NCI-H1436 (cell line): ENCODE measurements around the gene PCDH1.
"Not testable (repeated sequence)": the region's sequence is repeated elsewhere in the genome, so short reads cannot be mapped to it uniquely, and the experiment has no call there.

Source experiments
- DNase-seq: peaks from one replicate; lab custom pipeline; 2025; lab: John Stamatoyannopoulos, UW

The PCDH1 gene

DNA sequence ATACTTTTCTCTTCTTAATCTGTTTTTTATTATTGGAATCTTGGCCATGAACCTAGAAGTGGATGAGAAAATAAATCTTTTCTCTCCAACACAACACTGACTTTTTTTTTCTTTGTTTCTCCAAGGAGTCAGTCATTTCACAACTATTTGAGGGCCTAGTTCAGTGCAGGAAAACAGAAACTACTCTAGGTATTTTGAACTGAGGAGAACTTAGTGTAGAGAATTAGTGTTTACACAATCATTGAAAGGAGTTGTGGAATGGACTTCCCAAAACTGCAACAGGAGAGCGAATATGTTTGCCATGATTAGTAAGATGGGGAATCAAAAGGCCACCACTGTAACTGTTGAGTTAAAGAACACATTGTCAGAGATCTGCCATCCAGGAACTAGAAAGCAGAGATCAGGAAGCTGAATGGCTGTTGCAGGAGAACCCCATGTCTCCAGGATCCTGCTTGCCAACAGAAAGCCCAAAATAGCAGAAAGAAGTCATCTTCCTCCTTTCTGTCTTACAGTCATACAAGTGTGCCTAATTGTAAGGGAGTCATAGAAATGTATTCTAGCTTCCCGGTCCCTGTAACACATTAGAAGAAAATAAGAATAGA lies 20.3 kb upstream of the PCDH1 start:
- DNase-seq: no peak

DNA sequence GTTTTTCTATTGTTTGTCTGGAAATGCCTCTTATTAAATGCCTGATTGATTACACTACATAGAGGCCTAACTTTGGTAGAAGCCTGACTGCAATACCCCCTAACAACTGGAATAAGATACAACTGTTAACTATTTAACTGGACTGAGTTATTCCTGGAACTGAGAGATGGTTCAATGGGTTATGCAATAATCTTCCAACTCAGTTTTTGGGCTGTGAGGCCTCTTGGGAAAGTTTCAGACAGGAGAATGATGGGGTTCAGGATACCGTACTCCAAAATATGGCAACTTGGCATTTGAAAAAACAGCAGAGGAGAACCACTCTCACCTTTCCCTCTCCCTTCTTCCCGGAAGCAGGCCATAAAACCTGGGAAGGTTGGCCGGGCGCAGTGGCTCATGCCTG lies 19.2 kb upstream of the PCDH1 start:
- no peak for DNase-seq

DNA sequence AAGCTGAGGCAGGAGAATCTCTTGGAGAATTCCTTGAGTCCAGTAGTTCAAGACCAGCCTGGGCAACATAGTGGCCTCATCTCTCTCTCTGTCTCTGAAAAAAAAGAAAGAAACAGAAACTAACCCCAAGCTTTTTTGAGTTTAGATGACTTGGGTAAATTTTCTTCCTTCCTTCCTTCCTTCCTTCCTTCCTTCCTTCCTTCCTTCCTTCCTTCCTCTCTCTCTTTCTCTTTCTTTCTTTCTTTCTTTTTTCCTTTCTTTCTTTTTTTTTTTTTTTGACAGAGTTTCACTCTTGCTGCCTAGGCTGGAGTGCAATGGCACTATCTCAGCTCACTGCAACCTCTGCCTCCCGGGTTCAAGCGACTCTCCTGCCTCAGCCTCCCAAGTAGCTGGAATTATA lies 12.2 kb upstream of the PCDH1 start:
- DNase-seq: not testable (repeated sequence)

DNA sequence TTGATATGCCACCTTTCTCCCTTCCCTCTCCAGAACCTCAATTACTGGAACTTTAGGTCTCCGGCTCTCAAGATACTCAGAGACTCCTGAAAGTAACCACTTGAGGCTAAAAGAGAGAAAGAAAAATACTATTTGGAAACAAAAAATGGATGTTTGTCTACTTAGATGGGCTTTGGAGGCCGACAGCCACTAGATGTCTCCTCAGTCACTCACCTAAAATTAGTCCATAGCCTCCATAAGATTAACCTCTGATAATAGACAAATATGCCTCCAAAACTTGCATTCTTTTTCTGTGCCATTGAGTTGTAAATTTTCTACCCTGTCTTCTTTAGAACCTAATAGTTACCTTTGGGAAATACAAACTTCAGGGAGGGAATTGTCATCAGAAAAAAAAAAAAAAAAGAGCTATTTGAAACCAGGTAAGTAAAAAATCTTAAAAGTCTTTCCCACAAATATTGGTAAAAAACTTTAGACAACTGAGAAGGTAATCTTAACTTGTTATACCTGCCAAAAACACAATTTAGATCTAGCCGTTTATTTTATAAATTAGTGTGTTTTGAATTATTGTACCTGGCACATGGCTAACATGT lies 11.2 kb upstream of the PCDH1 start:
- no peak for DNase-seq

DNA sequence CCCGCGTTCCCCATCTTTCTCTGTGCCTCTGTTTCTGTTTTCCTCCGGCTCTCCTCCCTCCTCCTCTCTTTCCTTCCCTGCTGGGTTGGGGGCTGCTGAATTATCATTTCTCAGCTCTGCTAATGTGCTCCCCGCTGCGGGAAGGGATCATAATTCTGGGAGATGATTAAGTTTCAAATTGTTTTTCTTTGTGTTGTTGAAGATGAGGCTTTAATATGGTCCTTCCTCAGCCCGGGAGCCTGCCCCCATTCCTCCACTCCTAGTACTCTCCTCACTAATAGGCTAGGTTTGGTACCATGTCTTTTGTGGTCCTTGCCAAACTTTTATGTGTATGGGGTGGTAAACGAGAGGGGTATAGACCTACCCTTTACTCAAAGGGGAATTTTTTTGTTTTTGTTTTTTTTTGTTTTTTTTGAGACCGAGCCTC lies 5.7 kb upstream of the PCDH1 start:
- no peak for DNase-seq

DNA sequence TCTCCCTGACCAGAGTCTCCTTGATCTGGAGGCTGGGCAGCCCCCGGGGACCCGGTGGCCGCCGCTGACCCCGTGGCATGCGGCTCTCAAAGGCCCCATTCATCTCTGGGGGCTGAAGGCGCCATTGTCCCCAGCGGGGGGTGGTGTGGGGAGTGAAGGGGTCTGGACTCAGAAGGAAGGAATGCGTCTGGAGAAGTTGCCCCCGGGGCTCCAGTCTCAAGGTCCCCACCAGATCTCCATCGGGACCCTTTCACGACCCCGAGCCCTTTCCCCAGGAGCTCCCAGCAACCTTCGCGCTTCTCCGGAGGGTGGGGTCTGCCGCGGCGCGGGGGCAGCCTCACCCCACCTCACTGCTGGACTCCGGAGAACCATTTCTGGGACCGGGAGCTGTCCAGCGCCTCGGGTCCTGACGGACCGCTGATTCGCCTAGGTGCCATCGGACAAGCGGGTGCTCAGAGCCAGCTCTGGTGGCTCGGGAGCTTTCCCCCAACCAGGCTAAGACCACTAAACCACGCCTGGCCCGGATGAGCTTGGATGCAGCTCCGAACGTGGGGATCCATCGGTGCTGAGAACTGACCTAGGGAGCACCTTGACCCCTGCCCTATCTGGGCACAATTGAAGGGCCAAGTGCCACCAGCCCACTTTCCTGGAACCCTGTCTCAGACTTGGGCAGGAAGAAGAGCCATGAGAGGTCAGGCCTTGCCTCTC lies 5.1 kb upstream of the PCDH1 start:
- no peak for DNase-seq

DNA sequence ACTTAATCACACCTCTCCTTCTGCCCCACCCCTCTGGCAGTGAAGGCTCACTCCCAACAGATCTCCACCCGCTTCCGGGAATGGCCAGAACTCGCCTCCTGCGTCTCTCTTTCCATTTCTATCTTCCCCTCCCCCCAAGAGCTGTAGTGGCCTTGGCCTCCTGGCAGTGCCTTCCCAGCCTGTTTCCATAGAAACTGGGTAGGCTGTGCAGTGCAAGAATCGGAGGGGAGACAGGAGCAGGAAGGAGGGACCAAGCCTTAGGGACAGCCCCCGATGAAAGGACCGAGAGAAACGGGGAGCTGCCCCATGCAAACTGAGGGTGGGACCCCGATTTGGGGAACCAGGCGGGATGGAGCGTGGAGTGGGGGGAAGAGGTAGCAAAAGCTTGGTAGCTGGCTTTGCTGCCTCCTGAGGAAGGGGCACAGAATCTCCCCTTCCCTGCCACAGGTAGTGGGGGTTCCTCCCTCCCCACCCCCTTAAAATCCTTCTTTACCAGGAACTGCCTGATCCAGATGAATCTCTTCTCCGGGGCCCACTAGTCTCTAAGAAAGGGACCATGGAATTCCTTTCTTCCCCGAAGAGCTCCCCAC lies 4.5 kb upstream of the PCDH1 start:
- no peak for DNase-seq

DNA sequence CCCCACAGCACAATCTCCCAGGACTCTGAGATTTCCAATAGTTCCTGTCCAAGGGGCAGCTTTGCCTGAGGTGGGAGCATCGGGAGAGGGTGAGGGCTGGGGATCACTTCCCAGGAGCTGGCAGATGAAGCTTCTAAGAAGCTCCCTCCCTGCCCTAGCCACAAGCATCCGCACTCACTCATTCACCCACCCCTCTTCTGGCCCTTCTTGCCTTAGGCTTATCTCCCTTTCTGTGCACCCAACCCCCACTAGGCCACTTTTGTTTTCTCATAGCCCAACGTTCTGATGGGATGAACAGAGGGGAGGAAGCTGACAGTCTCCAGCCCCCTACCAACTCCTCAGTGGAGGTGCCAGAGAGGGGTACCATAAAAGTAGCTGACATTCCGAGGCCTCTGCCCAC lies 3.7 kb upstream of the PCDH1 start:
- DNase-seq: no peak

DNA sequence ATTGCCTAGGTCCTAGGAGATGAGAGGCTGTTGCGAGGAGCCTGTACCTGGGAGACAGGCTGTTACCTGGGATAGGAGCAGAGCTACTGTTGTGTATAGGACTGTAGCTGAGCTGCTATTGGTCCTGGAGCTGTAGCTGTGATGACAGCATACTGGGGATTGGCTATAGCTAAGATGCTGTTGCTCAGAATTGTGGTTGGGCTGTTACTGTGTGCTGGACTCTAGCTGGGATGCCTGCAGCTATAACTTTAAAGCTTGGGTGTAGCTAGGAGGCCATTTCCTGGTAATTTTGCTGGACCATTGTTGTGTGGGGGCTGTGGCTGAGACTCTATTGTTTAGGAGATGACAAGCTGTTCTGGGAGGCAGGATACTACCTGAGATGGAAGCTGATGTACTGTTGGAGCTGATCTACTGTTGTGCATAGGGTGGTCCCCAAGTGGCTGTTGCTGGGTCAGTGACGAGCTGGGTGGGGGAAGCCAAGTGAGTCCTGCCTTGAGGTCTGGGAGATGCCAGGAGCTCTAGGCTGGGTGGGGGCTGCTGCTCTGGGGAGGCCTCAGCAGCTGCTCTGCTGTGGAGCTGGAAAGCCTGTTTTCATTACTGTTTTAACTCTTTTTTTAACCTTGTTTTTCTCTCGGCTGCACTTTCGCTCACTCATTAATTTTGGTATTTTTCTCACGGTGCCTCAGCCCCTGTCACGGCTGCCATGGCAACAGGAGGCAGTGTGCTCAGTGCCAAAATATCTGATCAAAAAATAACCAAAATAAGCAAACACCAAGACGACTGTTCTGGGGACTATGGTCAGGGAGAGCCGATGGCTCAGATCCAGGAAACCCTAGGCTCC lies 3.0 kb upstream of the PCDH1 start:
- DNase-seq: no peak

DNA sequence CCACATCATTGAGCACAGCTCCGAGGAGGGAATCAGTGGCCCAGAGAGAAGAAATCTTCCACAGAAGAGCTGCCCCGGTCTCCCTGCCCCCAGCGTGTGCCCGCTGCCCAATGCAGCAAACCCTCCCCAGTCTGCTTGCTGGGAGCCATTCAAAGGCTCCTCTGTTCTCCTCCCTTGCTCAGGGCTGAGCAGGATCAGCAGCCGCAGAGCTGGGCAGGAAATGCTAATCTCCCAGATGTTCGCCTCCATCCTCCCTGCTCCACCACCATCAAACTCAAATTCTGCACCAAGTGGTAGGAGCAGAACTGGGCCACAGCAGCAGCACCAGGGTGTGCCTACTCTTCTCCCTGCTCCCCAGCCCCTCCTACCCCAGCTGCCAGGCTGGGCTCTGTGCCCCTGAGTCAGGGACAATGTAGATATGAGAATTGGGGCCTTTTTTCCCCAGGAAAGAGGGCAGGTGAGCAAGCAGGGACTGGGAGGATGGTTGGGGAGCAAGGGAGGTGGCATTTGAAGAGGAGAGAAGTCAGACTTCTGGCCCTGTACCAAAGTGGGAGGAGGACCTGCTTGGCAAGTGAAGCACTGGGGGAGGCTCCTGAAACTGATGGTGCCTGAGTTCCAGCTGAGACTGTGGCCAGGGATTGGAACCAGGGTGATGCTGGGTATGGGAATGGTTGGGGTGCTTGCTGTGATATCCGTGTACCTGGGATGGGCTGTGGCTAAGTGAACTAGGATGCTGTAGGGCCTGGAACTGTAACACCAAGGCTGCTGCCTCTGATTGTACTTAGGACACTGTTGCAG lies 1.9 kb upstream of the PCDH1 start:
- no peak for DNase-seq

DNA sequence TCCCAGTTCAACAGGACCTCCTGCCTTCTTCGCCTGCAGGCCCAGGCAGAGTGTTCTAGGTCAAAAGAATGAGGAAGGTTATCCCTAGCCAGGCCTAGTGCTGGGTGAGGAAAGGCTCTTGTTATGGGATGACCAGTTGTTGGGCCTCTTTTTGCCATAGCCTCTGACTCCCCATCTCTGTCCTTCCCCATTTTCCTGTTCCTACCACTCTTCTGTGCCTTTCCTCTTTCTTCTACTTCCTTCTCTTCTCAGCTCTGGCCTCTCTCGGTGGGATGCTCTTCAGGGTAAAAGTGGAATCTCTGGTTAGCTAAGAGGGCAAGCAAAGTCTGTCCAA lies 1.2 kb upstream of the PCDH1 start:
- DNase-seq: no peak

DNA sequence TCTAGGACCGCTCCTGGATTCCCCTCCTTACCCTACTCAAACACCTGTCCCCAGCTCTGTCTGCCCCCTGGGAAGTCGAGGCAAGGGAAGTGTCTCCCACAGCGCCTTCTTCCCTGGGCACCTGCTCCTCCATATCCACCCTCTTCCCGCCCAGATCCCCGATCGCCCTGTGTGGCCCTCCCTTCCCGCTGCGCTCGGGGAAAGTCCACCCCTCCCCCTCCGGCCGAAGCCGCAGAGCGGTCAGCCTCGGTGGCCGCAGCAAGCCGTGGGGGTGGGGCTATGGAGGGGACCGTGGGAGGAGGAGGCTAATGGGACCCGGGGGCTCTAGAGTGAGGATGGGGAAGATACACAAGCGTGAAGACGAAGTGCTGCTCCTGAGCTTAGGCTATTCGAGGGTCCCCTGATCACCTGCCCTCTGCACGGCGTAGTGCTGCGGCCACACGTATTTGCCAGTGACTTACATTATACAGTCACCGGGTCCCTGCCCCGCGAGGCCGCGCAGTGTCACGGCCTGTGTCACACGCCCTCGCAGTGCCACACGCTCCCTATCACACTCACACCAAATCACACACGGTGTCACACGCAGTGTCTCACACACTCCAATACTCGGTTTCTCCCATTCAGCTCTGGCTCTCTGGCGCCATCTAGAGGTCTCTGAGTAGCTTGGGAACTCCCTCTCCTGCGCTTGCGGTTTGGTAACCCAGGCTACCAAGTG lies 658 bp upstream of the PCDH1 start:
- peak; percentile 95 for DNase-seq

DNA sequence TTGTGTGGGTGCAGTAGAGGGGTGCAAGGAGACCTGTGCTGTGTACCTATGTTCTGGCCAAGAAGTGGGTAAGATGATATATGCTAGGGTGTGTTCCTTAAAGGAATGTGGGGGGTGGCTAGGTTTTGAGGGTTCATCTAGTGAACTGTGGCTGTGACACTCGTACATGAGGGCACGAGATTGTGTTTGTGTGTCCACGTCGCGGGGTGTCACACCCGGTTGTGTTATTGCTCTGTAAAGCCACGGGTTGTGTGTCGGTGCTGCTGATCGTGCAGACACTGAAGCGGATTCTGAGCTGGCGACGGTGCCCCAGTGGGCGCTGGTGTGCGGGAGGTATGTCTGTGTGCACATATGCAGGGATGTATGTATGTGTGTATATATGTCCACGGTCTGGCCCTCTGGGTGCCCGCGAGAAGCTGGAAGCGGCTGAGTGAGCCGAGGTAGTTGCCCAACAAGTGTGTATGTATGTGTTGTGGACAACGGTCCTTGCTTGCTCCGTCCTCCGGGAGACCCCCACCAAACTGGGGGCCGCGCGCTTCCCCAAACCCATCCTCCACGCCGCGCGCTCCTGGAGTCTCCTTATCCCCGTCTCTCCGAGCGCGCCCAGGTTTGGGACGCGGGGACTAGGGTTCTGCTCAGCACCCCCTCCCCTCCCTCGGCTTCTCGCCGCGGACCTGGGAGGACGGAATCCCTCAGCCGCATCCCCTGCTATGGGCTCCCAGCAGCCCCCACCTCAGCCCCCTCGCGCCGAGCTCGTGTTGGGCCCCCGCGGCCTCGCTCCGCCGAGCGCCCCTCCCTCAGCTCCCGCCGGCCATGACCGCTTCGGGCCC lies 639 bp downstream of the PCDH1 start:
- no peak for DNase-seq

DNA sequence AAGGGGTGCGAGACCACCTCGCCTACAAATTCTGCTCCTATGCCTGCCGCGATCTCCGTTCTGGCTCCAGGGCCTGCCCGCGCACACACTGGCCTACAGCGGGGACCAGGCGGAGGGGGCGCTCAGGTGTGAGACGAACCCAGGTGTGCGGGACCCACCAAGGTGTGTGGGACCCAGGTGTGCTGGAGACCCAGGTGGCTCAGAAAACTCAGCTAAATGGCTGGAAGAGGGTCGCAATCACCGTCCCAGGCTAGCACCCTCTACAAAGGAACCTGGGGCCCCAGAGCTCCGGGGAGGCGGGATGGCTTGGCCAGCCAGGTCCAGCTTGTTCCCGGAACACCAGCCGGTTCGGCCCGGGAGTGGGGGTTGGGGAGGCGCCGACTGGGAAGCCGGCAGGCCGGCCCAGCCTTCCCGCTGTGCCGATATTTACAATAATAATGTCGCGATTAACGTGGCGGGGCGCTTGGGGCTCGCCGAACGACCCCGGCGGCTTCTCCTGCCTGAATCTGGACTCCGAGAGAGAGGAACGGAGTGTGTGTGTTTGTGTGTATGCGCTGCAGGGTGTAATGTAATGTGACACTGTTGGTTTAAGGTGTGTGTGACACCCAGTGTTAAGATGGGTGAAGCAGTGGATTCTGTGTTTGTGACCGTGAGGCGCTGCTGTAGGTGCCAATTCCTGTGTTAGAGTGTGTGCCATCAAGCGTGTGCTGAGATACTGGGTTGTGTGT lies 1.4 kb downstream of the PCDH1 start:
- DNase-seq: no peak

DNA sequence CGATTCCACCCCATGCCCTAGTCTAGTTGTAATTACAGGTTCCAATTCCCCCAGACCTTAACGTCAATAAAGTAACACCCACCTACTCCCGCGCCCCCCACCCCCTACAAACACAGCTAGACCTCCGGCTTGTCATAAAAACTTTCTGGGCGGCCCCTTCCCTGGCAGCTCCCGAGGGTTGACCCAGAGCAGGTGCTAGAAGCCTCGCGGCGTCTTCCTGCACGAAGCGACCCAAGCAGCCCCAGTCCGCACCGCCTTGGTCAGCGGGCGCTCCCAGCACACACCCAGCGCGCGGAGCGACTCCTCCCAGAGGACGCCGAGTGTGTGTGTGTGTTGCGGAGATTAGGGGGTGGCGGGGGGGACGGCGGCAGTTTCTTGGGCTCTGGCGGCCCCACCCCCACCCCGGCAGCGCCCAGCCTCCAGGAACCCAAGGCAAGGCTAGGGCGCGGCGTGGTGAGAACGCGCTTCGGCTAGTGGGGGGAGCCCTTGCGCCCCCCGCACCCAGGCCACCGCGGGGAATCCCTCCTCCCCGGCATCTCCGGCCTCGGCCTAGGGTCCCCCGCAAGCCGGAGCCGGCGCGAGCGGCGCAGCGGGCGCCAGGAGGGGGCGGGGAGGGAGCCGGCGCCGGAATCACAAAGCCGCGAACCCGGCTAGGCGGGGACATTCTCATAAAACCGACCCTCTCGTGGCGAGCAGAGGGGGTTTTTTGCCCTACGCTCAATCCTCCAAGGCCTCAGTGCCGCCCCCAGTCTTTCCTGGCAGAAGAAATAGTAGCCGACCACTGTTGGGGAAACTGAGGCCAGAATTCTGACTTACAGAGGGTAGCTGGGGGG lies 2.2 kb downstream of the PCDH1 start:
- peak; percentile 25 for DNase-seq

DNA sequence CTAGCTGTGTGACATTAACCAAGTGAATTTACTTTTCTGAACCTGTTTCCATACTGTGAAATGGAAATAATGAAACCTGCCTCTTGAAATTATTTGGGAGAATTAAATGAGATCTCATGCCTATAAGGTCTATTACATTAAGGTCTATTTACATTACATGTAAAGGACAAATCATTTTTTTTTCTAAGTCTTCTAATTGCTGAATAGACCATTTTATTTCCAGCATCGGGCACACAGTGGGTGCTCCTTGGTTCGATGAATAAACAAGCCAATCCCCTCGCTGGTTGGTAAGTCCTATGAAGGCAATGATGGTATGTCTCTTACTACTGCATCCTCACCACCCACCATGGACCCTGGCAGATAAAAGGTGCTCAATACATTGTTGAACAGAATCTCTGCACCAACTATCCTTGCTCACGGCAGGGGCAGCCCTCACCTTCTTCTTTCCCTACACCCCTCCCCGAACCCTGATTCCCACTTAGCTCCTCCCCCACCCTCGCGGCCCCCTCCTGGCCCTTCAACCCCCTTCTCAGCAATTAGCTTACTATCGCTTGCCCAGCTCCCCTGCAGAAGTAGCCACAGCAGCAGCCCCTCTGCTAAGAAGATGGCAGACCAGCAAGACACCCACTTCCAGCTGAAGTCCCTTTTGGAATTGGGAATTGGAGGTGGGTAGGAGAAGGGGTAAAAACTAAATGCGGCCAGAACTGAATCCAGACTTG lies 3.0 kb downstream of the PCDH1 start:
- no peak for DNase-seq

DNA sequence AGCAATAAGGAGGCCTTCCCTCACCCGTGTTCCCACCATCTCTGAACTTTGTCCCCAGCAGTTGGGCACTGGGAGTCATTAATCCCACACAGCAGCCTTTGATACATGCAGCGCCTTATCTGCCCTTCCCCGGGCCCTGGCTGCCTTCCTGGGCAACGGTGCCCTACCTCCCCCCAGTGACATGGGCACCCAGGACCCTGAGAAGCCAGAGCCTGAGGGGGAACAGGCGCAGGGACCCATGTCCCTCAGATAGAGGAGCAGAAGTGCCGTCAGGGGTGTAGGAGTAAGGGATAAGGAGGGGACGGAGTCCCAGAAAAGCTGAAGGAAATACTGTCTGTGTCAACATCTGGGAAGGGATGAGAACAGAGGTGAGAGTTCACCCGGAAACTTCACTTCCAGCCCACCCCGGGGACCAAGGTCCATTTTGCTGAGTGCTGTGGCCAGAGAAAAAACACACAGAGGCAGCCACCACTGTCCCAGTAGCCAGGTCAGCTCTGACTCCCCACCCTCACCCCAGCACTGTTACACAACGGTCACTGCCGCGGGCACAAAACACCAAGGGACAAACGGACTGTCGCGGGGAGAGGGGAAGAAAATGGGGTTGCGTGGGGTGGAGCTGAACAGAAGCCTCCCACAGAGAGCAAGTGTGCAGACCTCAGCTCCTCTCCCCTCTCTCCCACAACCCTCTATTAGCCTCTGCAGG lies 3.8 kb downstream of the PCDH1 start:
- no peak for DNase-seq
